ENCODE results near the gene RAPGEF1.

Gene RAPGEF1

GRCh38 chr9:131611586-131612315 is 128.1 kb downstream of the RAPGEF1 start:
- peak in 1 of 56 donors; percentile 12 for DNase-seq

- DNase-seq = no peak
Observed at GRCh38 chr9:131610231-131610761, 129.6 kb downstream of the RAPGEF1 start.

GRCh38 chr9:131609099-131609830 is 130.6 kb downstream of the RAPGEF1 start:
- DNase-seq = peak in 12 of 56 donors; percentile 19 to 52 (median 40)

- DNase-seq = peak in 20 of 56 donors; percentile 21 to 63 (median 34)
Observed at GRCh38 chr9:131608493-131609037, 131.3 kb downstream of the RAPGEF1 start.

- peak in 7 of 56 donors; percentile 19 to 63 (median 41) for DNase-seq
Observed at GRCh38 chr9:131607591-131607990, 132.3 kb downstream of the RAPGEF1 start.

- DNase-seq = peak in 8 of 56 donors; percentile 12 to 57 (median 34)
Observed at GRCh38 chr9:131606896-131607567, 132.8 kb downstream of the RAPGEF1 start.

GRCh38 chr9:131605770-131606590 is 133.9 kb downstream of the RAPGEF1 start:
- no peak for DNase-seq

- no peak for DNase-seq
Observed at GRCh38 chr9:131603711-131604439, 136.0 kb downstream of the RAPGEF1 start.

GRCh38 chr9:131603199-131603598 is 136.7 kb downstream of the RAPGEF1 start:
- DNase-seq = no peak

GRCh38 chr9:131601683-131602181 is 138.1 kb downstream of the RAPGEF1 start:
- DNase-seq = no peak

GRCh38 chr9:131598121-131598520 is 141.8 kb downstream of the RAPGEF1 start:
- DNase-seq = peak in 22 of 56 donors; percentile 16 to 60 (median 32)

GRCh38 chr9:131597246-131597645 is 142.6 kb downstream of the RAPGEF1 start:
- no peak for DNase-seq

- no peak for DNase-seq
Observed at GRCh38 chr9:131596430-131596743, 143.5 kb downstream of the RAPGEF1 start.

GRCh38 chr9:131595696-131596429 is 144.0 kb downstream of the RAPGEF1 start:
- no peak for DNase-seq

- DNase-seq = no peak
Observed at GRCh38 chr9:131594906-131595665, 144.8 kb downstream of the RAPGEF1 start.

- DNase-seq = no peak
Observed at GRCh38 chr9:131593936-131594665, 145.8 kb downstream of the RAPGEF1 start.

- peak in 26 of 56 donors; percentile 13 to 78 (median 43) for DNase-seq
Observed at GRCh38 chr9:131593091-131593820, 146.6 kb downstream of the RAPGEF1 start.
